Upper lobe of left lung (tissue), 6 donors: ENCODE data around the gene MVK. TPM values are rescaled to one million over a fixed set of nuclear protein-coding genes. Genes with fewer than 3 reads are reported as not detected.

Experiments used
- ATAC-seq, 2 donors: fragments of 200-7000 bp; cut with Tn5 transposase; one replicate each; pipeline ENCODE4 v1.9.1; 2022; ENCODE audit warnings: mild to moderate bottlenecking in 2 of 2, moderate library complexity in 2 of 2; ENCODE audit not compliant: low FRiP score in 2 of 2
- DNase-seq, 2 donors: peaks; one replicate each; pipeline ENCODE4 v3.0.0-alpha.2; 2019 to 2020
- H3K27ac ChIP-seq, 4 donors: fragments of 200-600 bp; sonication (generic); one replicate each; pipeline ENCODE4 v1.5.1; 2016 to 2019
- H3K27me3 ChIP-seq, 4 donors: fragments of 200-600 bp; sonication (generic); one replicate each; pipeline ENCODE4 v1.5.1; 2017 to 2019
- H3K36me3 ChIP-seq, 4 donors: fragments of 200-600 bp; sonication (generic); one replicate each; pipeline ENCODE4 v1.5.1; 2016 to 2019
- H3K4me1 ChIP-seq, 4 donors: fragments of 200-600 bp; sonication (generic); one replicate each; pipeline ENCODE4 v1.5.1; 2018 to 2019
- H3K4me3 ChIP-seq, 4 donors: fragments of 200-600 bp; sonication (generic); one replicate each; pipeline ENCODE4 v1.5.1; 2017 to 2019; ENCODE audit warnings: mild to moderate bottlenecking in 2 of 4, moderate library complexity in 1 of 4
- H3K9me3 ChIP-seq, 4 donors: fragments of 200-600 bp; sonication (generic); one replicate each; pipeline ENCODE4 v1.5.1; 2018 to 2019
- EP300 ChIP-seq, 4 donors: sonication (generic); formaldehyde crosslinking; IDR thresholded peaks; one replicate each; pipeline ENCODE4 v1.5.1; 2017; ENCODE audit warnings: antibody characterized with exemption in 4 of 4, control low read depth in 2 of 4
- POLR2A ChIP-seq, 4 donors: fragments of 450-650 bp; IDR thresholded peaks; one replicate each; pipeline ENCODE4 v1.5.1; 2016 to 2017; ENCODE audit warnings: antibody characterized with exemption in 4 of 4, mild to moderate bottlenecking in 2 of 4
- POLR2AphosphoS5 ChIP-seq, 2 donors: sonication (generic); formaldehyde crosslinking; IDR thresholded peaks; one replicate each; pipeline ENCODE4 v1.5.1; 2017; ENCODE audit warnings: antibody characterized with exemption in 2 of 2
- WGBS, 2 donors: methylation state at CpG; one replicate each; pipeline ENCODE4 v1.1.5; 2017 to 2018; 5-methylcytosine and 5-hydroxymethylcytosine counted together
- total RNA-seq, 6 donors: library from RNA; depleted of rRNA in 4 of 6; stranded (reverse); fragments of >200 nt in 4 of 6; gene quantifications; one replicate each; pipeline versions ENCODE4 v1.1.0 to v1.2.1, GENCODE V29; 2016 to 2021
- TF ChIP-seq, protein P1 (sequence below), 6 experiments: fragments of 450-650 bp in 4 of 6; fragments of 200-600 bp in 2 of 6; sonication (generic) in 2 of 6; IDR thresholded peaks; one replicate each; pipeline ENCODE4 v1.5.1; 2016 to 2019; ENCODE audit warnings: antibody characterized with exemption in 6 of 6
- donor health status: DM: no; HTN: no; CAD: no; lungs with moderate emphysema.
- donor health status: DM: no; HTN: yes; CAD: no; lungs with severe emphysema.

The MVK gene
- total RNA-seq, 6 donors from 2014 or later: 22.2 to 56.2 (median 41.5) TPM

DNA sequence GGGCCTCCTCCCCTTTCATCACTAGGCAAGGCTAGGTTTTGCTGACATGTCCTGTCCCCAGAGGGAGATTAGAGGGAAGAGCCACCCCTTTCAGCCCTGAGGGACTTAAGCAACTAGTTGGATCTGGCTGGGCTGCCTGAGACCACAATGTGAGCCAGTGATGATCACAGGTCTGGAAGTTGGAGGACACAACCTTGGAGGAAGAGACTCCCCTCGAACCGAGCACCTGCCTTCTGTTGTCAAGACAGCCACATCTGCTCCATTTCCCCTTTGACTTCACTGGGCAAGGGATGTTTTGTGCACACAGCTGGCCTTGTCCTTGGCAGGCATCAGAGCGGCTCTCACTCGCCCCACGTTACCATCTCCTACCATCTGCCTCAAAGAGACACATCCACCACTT, 31.4 kb downstream of the MVK start:
- no peaks in the 10 kb centered on the region for H3K9me3 ChIP-seq
- WGBS, 2 donors: 83 to 89% methylated on average over 5 of the region's 5 CpGs
- TF ChIP-seq, protein P1, sequence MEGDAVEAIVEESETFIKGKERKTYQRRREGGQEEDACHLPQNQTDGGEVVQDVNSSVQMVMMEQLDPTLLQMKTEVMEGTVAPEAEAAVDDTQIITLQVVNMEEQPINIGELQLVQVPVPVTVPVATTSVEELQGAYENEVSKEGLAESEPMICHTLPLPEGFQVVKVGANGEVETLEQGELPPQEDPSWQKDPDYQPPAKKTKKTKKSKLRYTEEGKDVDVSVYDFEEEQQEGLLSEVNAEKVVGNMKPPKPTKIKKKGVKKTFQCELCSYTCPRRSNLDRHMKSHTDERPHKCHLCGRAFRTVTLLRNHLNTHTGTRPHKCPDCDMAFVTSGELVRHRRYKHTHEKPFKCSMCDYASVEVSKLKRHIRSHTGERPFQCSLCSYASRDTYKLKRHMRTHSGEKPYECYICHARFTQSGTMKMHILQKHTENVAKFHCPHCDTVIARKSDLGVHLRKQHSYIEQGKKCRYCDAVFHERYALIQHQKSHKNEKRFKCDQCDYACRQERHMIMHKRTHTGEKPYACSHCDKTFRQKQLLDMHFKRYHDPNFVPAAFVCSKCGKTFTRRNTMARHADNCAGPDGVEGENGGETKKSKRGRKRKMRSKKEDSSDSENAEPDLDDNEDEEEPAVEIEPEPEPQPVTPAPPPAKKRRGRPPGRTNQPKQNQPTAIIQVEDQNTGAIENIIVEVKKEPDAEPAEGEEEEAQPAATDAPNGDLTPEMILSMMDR (IDR thresholded peaks at IDR 0.05): no peak
- TF ChIP-seq POLR2A (IDR thresholded peaks at IDR 0.05) (no peak), POLR2AphosphoS5 (IDR thresholded peaks at IDR 0.05) (no peak), EP300 (IDR thresholded peaks at IDR 0.05) (no peak)
- no peaks in the 10 kb centered on the region for H3K27me3 ChIP-seq
- no peak overlapping the region for H3K4me3 ChIP-seq
- ATAC-seq: no peak
- no peak overlapping the region for H3K27ac ChIP-seq
- no peaks in the 10 kb centered on the region for H3K36me3 ChIP-seq
- DNase-seq: no peak
- no peaks in the 10 kb centered on the region for H3K4me1 ChIP-seq

DNA sequence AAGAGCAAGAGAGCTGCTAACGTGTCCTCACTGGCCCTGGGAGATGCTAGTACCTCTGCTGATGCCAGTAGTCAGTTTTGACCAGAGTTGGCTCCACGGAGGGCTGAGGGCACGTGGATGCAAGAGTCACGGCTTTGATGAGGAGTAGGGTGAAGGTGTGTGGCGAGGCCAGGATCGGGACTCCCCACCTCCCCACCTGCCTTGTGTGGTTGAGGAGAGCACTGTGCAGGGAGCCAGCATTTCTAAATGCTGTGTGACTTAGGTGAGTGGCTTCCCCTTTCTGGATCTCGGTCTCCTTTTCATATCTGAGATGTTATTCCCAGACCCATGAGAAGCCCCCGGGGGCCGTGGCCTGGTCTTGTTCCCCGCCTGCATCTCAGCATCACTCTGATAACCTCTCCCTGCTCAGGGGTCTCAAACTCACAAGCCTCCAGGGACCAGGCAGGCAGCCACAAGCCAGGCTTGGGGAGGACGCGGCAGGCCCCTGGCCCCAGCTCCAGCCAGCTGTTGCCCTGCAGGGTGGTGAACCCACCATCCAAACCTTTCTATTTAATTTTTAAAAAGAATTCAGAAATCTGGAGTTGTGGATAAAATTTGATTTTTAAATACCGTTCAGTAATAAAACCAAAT, 32.1 kb downstream of the MVK start:
- Histone ChIP-seq H3K27me3 (no peaks in the 10 kb centered on the region), H3K4me1 (no peaks in the 10 kb centered on the region), H3K9me3 (no peaks in the 10 kb centered on the region), H3K4me3 (no peak overlapping the region), H3K27ac (no peak overlapping the region), H3K36me3 (no peaks in the 10 kb centered on the region)
- DNase-seq: no peak
- 78 to 90% methylated on average over 10 to 13 of the region's 13 CpGs for WGBS, 2 donors
- TF ChIP-seq EP300 (IDR thresholded peaks at IDR 0.05) (no peak), POLR2A (IDR thresholded peaks at IDR 0.05) (no peak), POLR2AphosphoS5 (IDR thresholded peaks at IDR 0.05) (no peak)
- TF ChIP-seq, protein P1 (IDR thresholded peaks at IDR 0.05): no peak
- ATAC-seq: no peak

DNA sequence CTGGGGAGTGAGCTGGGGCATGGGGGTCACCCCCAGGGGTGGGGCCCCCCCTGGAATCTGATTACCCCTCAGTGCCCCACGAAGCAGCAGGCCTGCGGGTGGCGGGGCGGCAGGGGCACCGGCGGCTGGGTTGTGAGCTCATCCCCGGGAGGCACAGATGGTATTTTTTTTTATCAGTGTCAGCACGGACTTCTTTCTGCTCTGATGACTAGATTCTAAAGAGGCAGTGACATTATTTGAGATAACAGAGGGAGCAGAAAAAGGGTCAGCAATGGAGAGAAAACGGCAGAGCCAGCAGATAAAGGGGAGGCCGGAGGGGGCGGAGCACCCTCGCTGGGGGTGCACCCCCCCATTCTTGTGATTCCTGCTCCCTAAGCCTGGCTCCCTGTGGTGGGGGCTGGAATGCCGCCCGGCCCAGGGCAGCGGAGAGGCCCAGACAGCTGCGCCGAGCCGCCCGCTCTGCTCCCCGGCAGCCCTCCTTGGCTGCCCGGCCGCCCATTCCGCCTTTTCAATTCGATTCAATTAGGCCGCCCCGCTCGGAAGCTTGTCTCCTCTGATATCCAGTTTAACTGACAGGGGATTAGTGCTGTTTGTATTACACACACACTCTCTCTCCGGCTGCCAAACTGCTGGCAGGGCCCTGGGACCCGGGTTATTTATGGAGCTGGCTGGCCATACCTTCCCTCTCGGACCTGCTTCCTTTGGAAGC, 32.9 kb downstream of the MVK start:
- no peak for TF ChIP-seq POLR2A (IDR thresholded peaks at IDR 0.05)
- TF ChIP-seq POLR2AphosphoS5 (IDR thresholded peaks at IDR 0.05): no peak
- TF ChIP-seq EP300 (IDR thresholded peaks at IDR 0.05): no peak
- TF ChIP-seq, protein P1 (IDR thresholded peaks at IDR 0.05): no peak
- 34 to 41% methylated on average over 21 to 29 of the region's 30 CpGs for WGBS, 2 donors
- no peak overlapping the region for H3K27ac ChIP-seq
- no peaks in the 10 kb centered on the region for H3K27me3 ChIP-seq
- no peaks in the 10 kb centered on the region for H3K36me3 ChIP-seq
- no peak overlapping the region for H3K4me3 ChIP-seq
- ATAC-seq (no peak), DNase-seq (no peak)
- H3K9me3 ChIP-seq: no peaks in the 10 kb centered on the region
- no peaks in the 10 kb centered on the region for H3K4me1 ChIP-seq

DNA sequence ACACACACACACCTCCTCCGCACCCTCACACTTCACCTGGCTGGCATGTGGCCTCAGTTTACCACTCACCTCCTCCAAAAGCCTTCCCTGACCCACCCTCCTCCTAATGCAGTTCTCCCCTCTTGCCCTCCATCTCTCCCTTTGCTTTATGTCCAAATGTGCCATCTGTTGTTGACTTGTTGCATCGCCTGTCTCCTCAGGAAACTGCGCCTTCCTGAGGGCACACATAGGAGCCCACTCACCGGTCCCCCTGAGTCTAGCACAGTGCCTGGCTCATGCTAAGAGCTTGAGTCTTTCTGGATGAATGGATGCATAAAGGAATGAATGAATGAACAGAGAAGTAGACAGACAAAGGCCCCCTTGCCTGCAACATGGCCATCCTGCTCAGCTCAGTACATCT, 34.0 kb downstream of the MVK start:
- WGBS, 2 donors: 79 to 88% methylated on average over 3 to 4 of the region's 4 CpGs
- no peaks in the 10 kb centered on the region for H3K4me1 ChIP-seq
- no peaks in the 10 kb centered on the region for H3K9me3 ChIP-seq
- no peaks in the 10 kb centered on the region for H3K36me3 ChIP-seq
- TF ChIP-seq EP300 (IDR thresholded peaks at IDR 0.05) (no peak), POLR2AphosphoS5 (IDR thresholded peaks at IDR 0.05) (no peak), POLR2A (IDR thresholded peaks at IDR 0.05) (no peak)
- TF ChIP-seq, protein P1 (IDR thresholded peaks at IDR 0.05): no peak
- no peaks in the 10 kb centered on the region for H3K27me3 ChIP-seq
- H3K4me3 ChIP-seq: no peak overlapping the region
- ATAC-seq (no peak), DNase-seq (no peak)
- H3K27ac ChIP-seq: no peak overlapping the region
